Kidney (tissue), 22 donors: ENCODE data around the gene GNA12. TPM values are rescaled to one million over a fixed set of nuclear protein-coding genes. Genes with fewer than 3 reads are reported as not detected.

ENCODE experiments used
- DNase-seq, 5 donors: peaks; one replicate each; pipeline ENCODE4 v3.0.0-alpha.2; 2013 to 2020
- FAIRE-seq: peaks from 2 replicates; lab custom pipeline; 2012; peaks lifted over from hg19 to GRCh38; lab: Jason Lieb, UNC
- H3K27ac ChIP-seq, 2 donors: one replicate each; pipeline ENCODE4 v1.7.0; 2013; ENCODE audit warnings: low read depth in 2 of 2, low read length in 2 of 2, inconsistent platforms in 1 of 2
- H3K27me3 ChIP-seq: one replicate; pipeline ENCODE4 v1.7.1; 2013; ENCODE audit warnings: low read length, inconsistent platforms; ENCODE audit not compliant: control insufficient read depth, insufficient read depth
- H3K36me3 ChIP-seq, 3 donors: one replicate each; pipeline versions ENCODE4 v1.7.0 to v1.7.1; 2013; ENCODE audit warnings: low read length in 3 of 3, control low read depth in 1 of 3, inconsistent platforms in 1 of 3; ENCODE audit not compliant: insufficient read depth in 3 of 3, control insufficient read depth in 2 of 3
- H3K4me1 ChIP-seq, 3 donors: one replicate each; pipeline versions ENCODE4 v1.7.0 to v1.7.1; 2013; ENCODE audit warnings: low read length in 3 of 3, inconsistent platforms in 1 of 3, low read depth in 1 of 3; ENCODE audit not compliant: control insufficient read depth in 2 of 3, insufficient read depth in 2 of 3
- H3K4me3 ChIP-seq, 3 donors: one replicate each; pipeline versions ENCODE4 v1.7.0 to v1.8.1; 2013; ENCODE audit warnings: low read length in 3 of 3, control low read depth in 1 of 3, inconsistent platforms in 1 of 3
- H3K9ac ChIP-seq, 3 donors: one replicate each; pipeline versions ENCODE4 v1.7.0 to v1.7.1; 2013; ENCODE audit warnings: low read length in 3 of 3, control low read depth in 1 of 3, inconsistent platforms in 1 of 3
- H3K9me3 ChIP-seq, 3 donors: one replicate each; pipeline versions ENCODE4 v1.7.0 to v1.7.1; 2013; ENCODE audit warnings: low read length in 3 of 3, control low read depth in 1 of 3, inconsistent platforms in 1 of 3; ENCODE audit not compliant: control insufficient read depth in 2 of 3, insufficient read depth in 1 of 3
- intact Hi-C: fragments of 100-400 bp; cut with DNase I; formaldehyde crosslinking; loops from one replicate; pipeline ENCODE4 v1.11.1; 2022
- long read RNA-seq, 10 donors: library from polyadenylated mRNA in 1 of 10; unstranded in 1 of 10; transcript quantifications; one replicate each; pipeline ENCODE4 v2.0.0 and lab custom pipeline, GENCODE V29; 2021 to 2026
- polyA plus RNA-seq: library from polyadenylated mRNA; stranded (reverse); fragments of 350-450 nt; fragmentation: Illumina TruSeq; extraction: RNeasy Lipid Tissue Mini Kit (QIAGEN cat#74804); gene quantifications from one replicate; pipeline ENCODE4 v1.2.3, GENCODE V29; 2014; ENCODE audit warnings: low read depth, low replicate concordance; ENCODE audit not compliant: insufficient read depth
- total RNA-seq: library from RNA; stranded (reverse); fragmentation: NEBNext Ultra II Directional; extraction: Animal tissue kit (Norgen Biotek cat#: 25700); gene quantifications from one replicate; pipeline ENCODE4 v1.2.1, GENCODE V29; 2021
- TF ChIP-seq, protein P1 (sequence below): IDR thresholded peaks from 3 replicates; pipeline ENCODE4 v1.5.1; 2012; ENCODE audit warnings: mild to moderate bottlenecking, moderate library complexity, borderline replicate concordance; ENCODE audit not compliant: insufficient read depth; ENCODE audit errors: extremely low read depth
- donor health status: control.
- donor health status: control.
- donor health status: control.
- donor health status: control.
- donor health status: control.
- donor health status: DM: yes; HTN: yes; CAD: no.
- donor health status: Normal renal cell carcinoma (clear cell type).

Gene GNA12, protein sequence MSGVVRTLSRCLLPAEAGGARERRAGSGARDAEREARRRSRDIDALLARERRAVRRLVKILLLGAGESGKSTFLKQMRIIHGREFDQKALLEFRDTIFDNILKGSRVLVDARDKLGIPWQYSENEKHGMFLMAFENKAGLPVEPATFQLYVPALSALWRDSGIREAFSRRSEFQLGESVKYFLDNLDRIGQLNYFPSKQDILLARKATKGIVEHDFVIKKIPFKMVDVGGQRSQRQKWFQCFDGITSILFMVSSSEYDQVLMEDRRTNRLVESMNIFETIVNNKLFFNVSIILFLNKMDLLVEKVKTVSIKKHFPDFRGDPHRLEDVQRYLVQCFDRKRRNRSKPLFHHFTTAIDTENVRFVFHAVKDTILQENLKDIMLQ
- total RNA-seq (41.1 TPM), polyA plus RNA-seq (16.5 TPM)
- long read RNA-seq, donor 1, full-length matches to known transcripts: 11 of 11 reads
- long read RNA-seq, donor 1, partial matches to known transcripts: 0 of 11 reads
- long read RNA-seq, donor 1, other reads (novel, unspliced or antisense): 0 of 11 reads
- long read RNA-seq, donor 2, full-length matches to known transcripts: 13 of 13 reads
- long read RNA-seq, donor 2, partial matches to known transcripts: 0 of 13 reads
- long read RNA-seq, donor 2, other reads (novel, unspliced or antisense): 0 of 13 reads
- long read RNA-seq, donor 3, full-length matches to known transcripts: 14 of 14 reads
- long read RNA-seq, donor 3, partial matches to known transcripts: 0 of 14 reads
- long read RNA-seq, donor 3, other reads (novel, unspliced or antisense): 0 of 14 reads
- long read RNA-seq, donor 4, full-length matches to known transcripts: 19 of 24 reads
- long read RNA-seq, donor 4, partial matches to known transcripts: 5 of 24 reads
- long read RNA-seq, donor 4, other reads (novel, unspliced or antisense): 0 of 24 reads
- long read RNA-seq, donor 5, full-length matches to known transcripts: 1 of 1 reads
- long read RNA-seq, donor 5, partial matches to known transcripts: 0 of 1 reads
- long read RNA-seq, donor 5, other reads (novel, unspliced or antisense): 0 of 1 reads
- long read RNA-seq, donor 6, full-length matches to known transcripts: 1 of 1 reads
- long read RNA-seq, donor 6, partial matches to known transcripts: 0 of 1 reads
- long read RNA-seq, donor 6, other reads (novel, unspliced or antisense): 0 of 1 reads
- long read RNA-seq, donor 7, full-length matches to known transcripts: 31 of 52 reads
- long read RNA-seq, donor 7, partial matches to known transcripts: 2 of 52 reads
- long read RNA-seq, donor 7, other reads (novel, unspliced or antisense): 19 of 52 reads
- long read RNA-seq, donor 8, full-length matches to known transcripts: 14 of 14 reads
- long read RNA-seq, donor 8, partial matches to known transcripts: 0 of 14 reads
- long read RNA-seq, donor 8, other reads (novel, unspliced or antisense): 0 of 14 reads
- long read RNA-seq, donor 9, full-length matches to known transcripts: 13 of 13 reads
- long read RNA-seq, donor 9, partial matches to known transcripts: 0 of 13 reads
- long read RNA-seq, donor 9, other reads (novel, unspliced or antisense): 0 of 13 reads
- long read RNA-seq, donor 10, full-length matches to known transcripts: 12 of 12 reads
- long read RNA-seq, donor 10, partial matches to known transcripts: 0 of 12 reads
- long read RNA-seq, donor 10, other reads (novel, unspliced or antisense): 0 of 12 reads

DNA sequence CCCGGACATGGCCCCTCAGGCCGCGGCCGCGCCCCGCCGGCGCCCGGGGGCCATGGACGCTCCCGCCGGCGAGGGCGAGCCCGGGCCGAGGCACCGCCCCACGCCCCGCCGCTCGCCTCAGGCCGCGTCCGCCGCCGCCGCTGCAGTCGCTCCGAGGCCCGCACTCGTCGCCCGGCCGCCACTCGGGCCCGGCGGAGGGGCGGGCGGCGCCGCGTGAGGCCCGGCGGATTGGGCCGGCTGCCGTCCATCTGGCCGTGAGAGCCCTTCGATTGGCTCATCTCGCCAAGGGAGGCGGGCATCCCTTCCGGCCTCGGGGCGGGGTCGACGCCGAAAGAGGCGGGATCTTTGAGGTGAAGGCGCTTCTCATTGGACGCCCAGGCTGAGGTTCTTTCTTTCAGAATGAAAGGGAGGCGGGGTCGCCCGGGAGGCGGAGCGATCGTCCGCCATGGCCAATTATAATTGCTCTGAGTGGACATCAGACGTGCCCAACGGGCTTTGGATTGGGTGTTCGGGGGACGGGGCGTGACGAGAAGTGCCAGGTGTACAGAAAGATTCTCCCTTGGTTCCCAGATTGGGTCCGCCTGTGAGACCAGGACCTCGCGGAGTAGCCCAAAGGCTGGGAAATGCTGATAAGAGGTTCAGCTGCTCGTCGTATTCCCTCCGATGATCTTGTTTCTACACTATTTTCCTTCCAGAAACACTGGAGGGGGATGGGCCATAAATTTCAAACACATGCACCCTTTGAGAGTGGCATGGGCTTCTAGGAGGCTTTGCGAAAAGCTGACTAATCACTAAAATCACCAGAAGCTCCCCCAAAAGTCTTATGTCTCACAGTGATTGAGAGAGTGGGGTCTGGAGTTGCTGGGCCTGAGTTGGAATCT lies at the start of gene GNA12:
TSS of gene GNA12 (minus strand) at position 156 of the 881 bp plus-strand sequence. CDS start at position 9, 147 bp downstream.
- TF ChIP-seq, protein P1, sequence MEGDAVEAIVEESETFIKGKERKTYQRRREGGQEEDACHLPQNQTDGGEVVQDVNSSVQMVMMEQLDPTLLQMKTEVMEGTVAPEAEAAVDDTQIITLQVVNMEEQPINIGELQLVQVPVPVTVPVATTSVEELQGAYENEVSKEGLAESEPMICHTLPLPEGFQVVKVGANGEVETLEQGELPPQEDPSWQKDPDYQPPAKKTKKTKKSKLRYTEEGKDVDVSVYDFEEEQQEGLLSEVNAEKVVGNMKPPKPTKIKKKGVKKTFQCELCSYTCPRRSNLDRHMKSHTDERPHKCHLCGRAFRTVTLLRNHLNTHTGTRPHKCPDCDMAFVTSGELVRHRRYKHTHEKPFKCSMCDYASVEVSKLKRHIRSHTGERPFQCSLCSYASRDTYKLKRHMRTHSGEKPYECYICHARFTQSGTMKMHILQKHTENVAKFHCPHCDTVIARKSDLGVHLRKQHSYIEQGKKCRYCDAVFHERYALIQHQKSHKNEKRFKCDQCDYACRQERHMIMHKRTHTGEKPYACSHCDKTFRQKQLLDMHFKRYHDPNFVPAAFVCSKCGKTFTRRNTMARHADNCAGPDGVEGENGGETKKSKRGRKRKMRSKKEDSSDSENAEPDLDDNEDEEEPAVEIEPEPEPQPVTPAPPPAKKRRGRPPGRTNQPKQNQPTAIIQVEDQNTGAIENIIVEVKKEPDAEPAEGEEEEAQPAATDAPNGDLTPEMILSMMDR: no peak
- H3K36me3 ChIP-seq: peaks cover 0 to 3% (median 0%) of the 10 kb centered on the region in 3 donors
- H3K27ac ChIP-seq: peak within 1 kb of the TSS in 1 of 2 donors; percentile 27
- H3K4me1 ChIP-seq: peaks cover 0 to 4% (median 0%) of the 10 kb centered on the region in 3 donors
- peak; percentile 99 for DNase-seq
- no peaks in the 10 kb centered on the region for H3K9me3 ChIP-seq
- H3K27me3 ChIP-seq: no peaks in the 10 kb centered on the region
- peak within 1 kb of the TSS; percentile 78 to 82 (median 80) for H3K4me3 ChIP-seq
- intact Hi-C loops: no loop called here
- H3K9ac ChIP-seq: peak within 1 kb of the TSS; percentile 37 to 80 (median 65)
- FAIRE-seq: peak; percentile 97

DNA sequence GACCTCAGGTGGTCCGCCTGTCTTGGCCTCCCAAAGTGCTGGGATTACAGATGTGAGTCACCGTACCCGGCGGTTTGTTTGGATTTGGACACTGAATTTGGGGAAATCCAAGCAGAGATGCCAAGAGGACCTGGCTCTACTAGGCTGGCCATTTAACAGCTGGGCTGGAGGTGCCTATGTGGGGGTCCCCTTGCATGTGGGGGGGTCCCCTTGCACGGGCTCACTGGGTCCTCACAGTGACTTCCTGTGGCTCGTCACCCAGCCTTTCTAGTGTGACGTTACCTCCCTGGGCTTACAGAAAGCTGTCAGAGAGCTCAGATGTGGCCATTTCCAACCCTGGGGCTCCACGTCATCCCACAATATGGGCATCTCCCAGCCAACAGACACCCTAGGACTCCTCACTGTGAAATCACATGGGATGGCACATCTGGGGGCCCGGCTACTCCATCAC lies 49.3 kb upstream of the GNA12 start:
- Histone ChIP-seq H3K9me3 (peaks cover 0 to 1% (median under 1%) of the 10 kb centered on the region in 3 donors), H3K27ac (no peak overlapping the region), H3K4me1 (no peaks in the 10 kb centered on the region), H3K4me3 (no peak overlapping the region), H3K27me3 (no peaks in the 10 kb centered on the region), H3K9ac (no peak overlapping the region), H3K36me3 (no peaks in the 10 kb centered on the region)
- no peak for DNase-seq
- intact Hi-C loops: no loop called here
- FAIRE-seq: no peak
- TF ChIP-seq, protein P1: no peak
